ENCODE measurements around the gene B3GNT2. TPM values are rescaled to one million over a fixed set of nuclear protein-coding genes. Genes with fewer than 3 reads are reported as not detected.

Gene B3GNT2
- total and polyA plus RNA-seq, 2 experiments from 2014 or later, result 35.5 to 70.4 TPM

- Mint-ChIP-seq H3K4me1 (no peaks in the 10 kb centered on the region; the same call in 1 of the 3 replicates), H3K36me3 (ENCODE audit: low read depth) (peaks cover 64% of the 10 kb centered on the region), H3K9me3 (peaks cover 12% of the 10 kb centered on the region; the same call in 2 of the 3 replicates), H3K27ac (no peak overlapping the region), H3K4me3 (no peak overlapping the region), H3K27me3 (ENCODE audit: insufficient read depth, low read depth, poor library complexity) (peaks cover 2% of the 10 kb centered on the region)
- no peak for TF ChIP-seq POLR2AphosphoS5 (IDR thresholded peaks at IDR 0.05; ENCODE audit: low read depth)
- TF ChIP-seq ETS1 (IDR thresholded peaks at IDR 0.05), result no peak
- no peak for TF ChIP-seq ZNF331 (CRISPR knock-in tag; IDR thresholded peaks at IDR 0.05; ENCODE audit: low read depth)
- no peak for TF ChIP-seq CTCF (conservative IDR thresholded peaks at IDR 0.05; ENCODE audit: low read depth in 2 of 2)
- no peak for TF ChIP-seq CREB1 (CRISPR knock-in tag; IDR thresholded peaks at IDR 0.05; ENCODE audit: low read depth)
- no peak for TF ChIP-seq ZNF462 (CRISPR knock-in tag; IDR thresholded peaks at IDR 0.05)
- no peak for TF ChIP-seq STAT1 (IDR thresholded peaks at IDR 0.05; ENCODE audit: unreplicated experiment)
- TF ChIP-seq EZH2phosphoT487 (IDR thresholded peaks at IDR 0.05; ENCODE audit: unreplicated experiment), result no peak
- TF ChIP-seq ZNF114 (CRISPR knock-in tag; IDR thresholded peaks at IDR 0.05), result no peak
- no peak for TF ChIP-seq NANOG (IDR thresholded peaks at IDR 0.05; ENCODE audit: borderline replicate concordance)
- TF ChIP-seq REST (IDR thresholded peaks at IDR 0.05; ENCODE audit: unreplicated experiment), result no peak
- no peak for TF ChIP-seq JUNB (IDR thresholded peaks at IDR 0.05; ENCODE audit: unreplicated experiment)
- no peak for TF ChIP-seq EZH2 (IDR thresholded peaks at IDR 0.05; ENCODE audit: low read depth, unreplicated experiment)
- Histone ChIP-seq H3K27me3 (ENCODE audit: insufficient read depth) (no peaks in the 10 kb centered on the region), H3K9me2 (ENCODE audit: insufficient read depth) (0 out of 2 replicates have a peak, but pooled peaks cover 3% of the 10 kb centered on the region), H4K20me1 (replicated peaks; ENCODE audit: insufficient read depth) (peaks cover 26% of the 10 kb centered on the region), H3K4me2 (no peak overlapping the region), H2AFZ (no peak overlapping the region), H3K4me3 (no peak overlapping the region), H3K27ac (ENCODE audit: low read depth) (no peak overlapping the region), H3K36me3 (ENCODE audit: insufficient read depth) (peaks cover 12% of the 10 kb centered on the region; the same call in 1 of the 2 replicates), H3K4me1 (ENCODE audit: insufficient read depth) (peaks cover 9% of the 10 kb centered on the region), H3K79me2 (replicated peaks; ENCODE audit: insufficient read depth) (peaks cover 93% of the 10 kb centered on the region), H3F3A (replicated peaks; ENCODE audit: low read depth) (peaks cover 4% of the 10 kb centered on the region; the same call in 1 of the 2 replicates)
- ATAC-seq, result no peak
- no peak for DNase-seq (ENCODE audit: low spot score)
These were observed 26.3 kb downstream of the B3GNT2 start for GRCh38 chr2:62222171-62222570.
